Mammary epithelial cell (primary cell): ENCODE measurements around the gene NTM.

Experiments
- EZH2 ChIP-seq: IDR thresholded peaks from 2 replicates; pipeline ENCODE4 v1.6.1; 2012; ENCODE audit warnings: low read length, inconsistent platforms, borderline replicate concordance
- TF ChIP-seq, protein P1 (sequence below), 2 donors: IDR thresholded peaks in 1 of 2; conservative IDR thresholded peaks in 1 of 2; 2 replicates each; pipeline ENCODE4 v1.5.1; 2011 to 2012; ENCODE audit warnings: inconsistent platforms in 2 of 2, low read length in 2 of 2, mild to moderate bottlenecking in 2 of 2, control low read depth in 1 of 2, low read depth in 1 of 2; ENCODE audit not compliant: insufficient read depth in 1 of 2; ENCODE audit errors: extremely low read depth in 1 of 2

DNA sequence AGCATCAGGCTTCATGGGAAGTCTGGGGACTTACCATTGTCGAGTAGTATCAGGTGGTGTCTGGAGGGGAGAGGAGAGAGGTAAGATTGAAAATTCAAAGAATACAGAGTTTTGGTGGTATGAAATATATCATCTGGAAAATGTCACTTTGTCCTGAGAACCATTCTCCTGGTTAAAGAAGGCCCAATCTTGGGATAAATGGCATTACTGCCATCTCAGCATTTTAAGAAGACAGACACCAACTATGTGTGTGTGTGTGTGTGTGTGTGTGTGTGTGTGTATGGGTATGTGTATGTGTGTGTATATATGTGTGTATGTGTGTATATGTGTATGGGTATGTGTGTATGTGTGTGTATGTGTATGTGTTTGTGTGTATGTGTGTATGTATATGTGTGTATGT is 673.3 kb downstream of the NTM start:
- TF ChIP-seq, protein P1, sequence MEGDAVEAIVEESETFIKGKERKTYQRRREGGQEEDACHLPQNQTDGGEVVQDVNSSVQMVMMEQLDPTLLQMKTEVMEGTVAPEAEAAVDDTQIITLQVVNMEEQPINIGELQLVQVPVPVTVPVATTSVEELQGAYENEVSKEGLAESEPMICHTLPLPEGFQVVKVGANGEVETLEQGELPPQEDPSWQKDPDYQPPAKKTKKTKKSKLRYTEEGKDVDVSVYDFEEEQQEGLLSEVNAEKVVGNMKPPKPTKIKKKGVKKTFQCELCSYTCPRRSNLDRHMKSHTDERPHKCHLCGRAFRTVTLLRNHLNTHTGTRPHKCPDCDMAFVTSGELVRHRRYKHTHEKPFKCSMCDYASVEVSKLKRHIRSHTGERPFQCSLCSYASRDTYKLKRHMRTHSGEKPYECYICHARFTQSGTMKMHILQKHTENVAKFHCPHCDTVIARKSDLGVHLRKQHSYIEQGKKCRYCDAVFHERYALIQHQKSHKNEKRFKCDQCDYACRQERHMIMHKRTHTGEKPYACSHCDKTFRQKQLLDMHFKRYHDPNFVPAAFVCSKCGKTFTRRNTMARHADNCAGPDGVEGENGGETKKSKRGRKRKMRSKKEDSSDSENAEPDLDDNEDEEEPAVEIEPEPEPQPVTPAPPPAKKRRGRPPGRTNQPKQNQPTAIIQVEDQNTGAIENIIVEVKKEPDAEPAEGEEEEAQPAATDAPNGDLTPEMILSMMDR (conservative IDR thresholded peaks at IDR 0.05 in 1 of 2, IDR thresholded peaks at IDR 0.05 in 1 of 2; ENCODE audit: extremely low read depth in 1 of 2, insufficient read depth in 1 of 2, low read depth in 1 of 2, low read length in 2 of 2), result no peak
- TF ChIP-seq EZH2, result no peak
